Liver (tissue), 9 donors: Measurements from ENCODE around the gene MBNL2. TPM values are rescaled to one million over a fixed set of nuclear protein-coding genes. Genes with fewer than 3 reads are reported as not detected.

ENCODE experiments used
- DNase-seq: peaks from one replicate; pipeline ENCODE4 v3.0.0-alpha.2; 2017; ENCODE audit warnings: low spot score
- H3K27ac ChIP-seq, 2 donors: one replicate each; pipeline ENCODE4 v1.7.0; 2013; ENCODE audit warnings: inconsistent platforms in 2 of 2, low read length in 2 of 2, control low read depth in 1 of 2, low read depth in 1 of 2, mild to moderate bottlenecking in 1 of 2
- H3K27me3 ChIP-seq, 4 donors: one replicate each; pipeline versions ENCODE4 v1.6.1 to v1.7.0; 2013; ENCODE audit warnings: low read length in 3 of 4, inconsistent platforms in 1 of 4, mild to moderate bottlenecking in 1 of 4, moderate library complexity in 1 of 4; ENCODE audit not compliant: control insufficient read depth in 4 of 4, insufficient read depth in 4 of 4
- H3K36me3 ChIP-seq, 4 donors: one replicate each; pipeline versions ENCODE4 v1.6.1 to v1.7.0; 2013; ENCODE audit warnings: low read length in 3 of 4, mild to moderate bottlenecking in 3 of 4, low read depth in 1 of 4, moderate library complexity in 1 of 4; ENCODE audit not compliant: control insufficient read depth in 4 of 4, insufficient read depth in 3 of 4
- H3K4me1 ChIP-seq, 4 donors: one replicate each; pipeline versions ENCODE4 v1.6.1 to v1.7.0; 2013; ENCODE audit warnings: low read length in 3 of 4, mild to moderate bottlenecking in 3 of 4, moderate library complexity in 1 of 4; ENCODE audit not compliant: control insufficient read depth in 4 of 4, insufficient read depth in 4 of 4
- H3K4me3 ChIP-seq, 3 donors: one replicate each; pipeline versions ENCODE4 v1.6.1 to v1.7.0; 2013; ENCODE audit warnings: low read length in 3 of 3, control low read depth in 1 of 3, low read depth in 1 of 3, mild to moderate bottlenecking in 1 of 3
- H3K9ac ChIP-seq, 2 donors: one replicate each; pipeline ENCODE4 v1.7.0; 2013; ENCODE audit warnings: low read length in 2 of 2, mild to moderate bottlenecking in 2 of 2, moderate library complexity in 2 of 2, control low read depth in 1 of 2, low read depth in 1 of 2
- H3K9me3 ChIP-seq, 4 donors: one replicate each; pipeline versions ENCODE4 v1.6.1 to v1.7.0; 2013; ENCODE audit warnings: low read length in 3 of 4; ENCODE audit not compliant: control insufficient read depth in 4 of 4
- FOXA1 ChIP-seq: IDR thresholded peaks from 2 replicates; pipeline ENCODE4 v1.6.1; 2016; ENCODE audit warnings: antibody characterized with exemption
- FOXA2 ChIP-seq: IDR thresholded peaks from 2 replicates; pipeline ENCODE4 v1.6.1; 2016; ENCODE audit warnings: antibody characterized with exemption
- GABPA ChIP-seq, 2 donors: IDR thresholded peaks in 1 of 2; conservative IDR thresholded peaks in 1 of 2; 2 replicates each; pipeline ENCODE4 v1.6.1; 2016; ENCODE audit warnings: antibody characterized with exemption in 2 of 2, mild to moderate bottlenecking in 1 of 2, moderate library complexity in 1 of 2
- HNF4A ChIP-seq, 2 donors: conservative IDR thresholded peaks; 2 replicates each; pipeline ENCODE4 v1.6.1; 2016; ENCODE audit warnings: antibody characterized with exemption in 2 of 2, mild to moderate bottlenecking in 2 of 2
- HNF4G ChIP-seq: IDR thresholded peaks from 2 replicates; pipeline ENCODE4 v1.6.1; 2016; ENCODE audit warnings: antibody characterized with exemption
- JUND ChIP-seq, 2 donors: IDR thresholded peaks; 2 replicates each; pipeline ENCODE4 v1.6.1; 2016; ENCODE audit warnings: antibody characterized with exemption in 2 of 2
- NR2F2 ChIP-seq: IDR thresholded peaks from 2 replicates; pipeline ENCODE4 v1.6.1; 2016; ENCODE audit warnings: antibody characterized with exemption
- RAD21 ChIP-seq, 2 donors: IDR thresholded peaks; 2 replicates each; pipeline ENCODE4 v1.6.1; 2016; ENCODE audit warnings: antibody characterized with exemption in 2 of 2, mild to moderate bottlenecking in 2 of 2
- RXRA ChIP-seq, 2 donors: IDR thresholded peaks; 2 replicates each; pipeline ENCODE4 v1.6.1; 2017 to 2018; ENCODE audit warnings: antibody characterized with exemption in 2 of 2, mild to moderate bottlenecking in 1 of 2
- YY1 ChIP-seq: IDR thresholded peaks from 2 replicates; pipeline ENCODE4 v1.6.1; 2016; ENCODE audit warnings: antibody characterized with exemption, mild to moderate bottlenecking
- WGBS: extraction: QIAGEN DNeasy Blood & Tissue Kit; methylation state at CpG from one replicate; pipeline ENCODE4 v1.1.7; 2013; 5-methylcytosine and 5-hydroxymethylcytosine counted together
- polyA plus RNA-seq, 2 donors: library from polyadenylated mRNA; stranded (reverse) in 1 of 2; unstranded in 1 of 2; fragments of 200-250 nt in 1 of 2; fragments of >200 nt in 1 of 2; fragmentation: Nextera tagmentation in 1 of 2; extraction: Ambion mirVana in 1 of 2; gene quantifications; one replicate each; pipeline versions ENCODE4 v1.2.1 to v1.2.3, GENCODE V29; 2013 to 2015
- total RNA-seq, 2 donors: library from RNA; depleted of rRNA; stranded (reverse); fragments of >200 nt; gene quantifications; one replicate each; pipeline ENCODE4 v1.2.3, GENCODE V29; 2014
- TF ChIP-seq, protein P1 (sequence below): fragments of 150-350 bp; IDR thresholded peaks from 2 replicates; pipeline ENCODE4 v1.5.1; 2017; ENCODE audit warnings: improper control_type of control experiment, low read depth, low read length; ENCODE audit not compliant: missing input control
- TF ChIP-seq, protein P2 (sequence below): IDR thresholded peaks from 2 replicates; pipeline ENCODE4 v1.6.1; 2016; ENCODE audit warnings: antibody characterized with exemption
- TF ChIP-seq, protein P3 (sequence below): IDR thresholded peaks from 2 replicates; pipeline ENCODE4 v1.6.1; 2016; ENCODE audit warnings: antibody characterized with exemption
- TF ChIP-seq, protein P4 (sequence below): IDR thresholded peaks from 2 replicates; pipeline ENCODE4 v1.6.1; 2016; ENCODE audit warnings: antibody characterized with exemption
- TF ChIP-seq, protein P5 (sequence below): IDR thresholded peaks from 2 replicates; pipeline ENCODE4 v1.6.1; 2016; ENCODE audit warnings: antibody characterized with exemption, mild to moderate bottlenecking
- donor health status: healthy.
- donor health status: healthy.
- donor health status: healthy.
- donor health status: healthy.
- donor health status: healthy.

The MBNL2 gene
- total and polyA plus RNA-seq, 4 donors = 16.0 to 49.6 (median 36.8) TPM

DNA sequence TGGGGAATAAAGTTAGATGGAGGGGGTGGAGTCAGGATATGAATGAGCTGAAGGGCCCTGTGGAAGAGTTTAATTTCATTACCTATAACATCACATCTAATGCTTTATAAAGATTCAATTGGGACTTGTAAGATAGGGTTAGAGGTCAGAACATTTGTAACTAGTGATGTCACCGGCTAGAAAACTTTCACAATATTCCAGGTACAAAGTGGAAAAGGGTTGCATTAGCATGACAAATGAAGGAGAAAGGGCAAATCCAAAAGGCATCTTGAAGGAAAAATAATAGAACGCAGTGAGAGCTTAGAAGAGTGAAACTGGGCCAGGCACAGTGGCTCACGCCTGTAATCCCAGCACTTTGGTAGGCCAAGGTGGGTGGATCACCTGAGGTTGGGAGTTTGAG is 7.6 kb downstream of the MBNL2 start:
- TF ChIP-seq HNF4A (conservative IDR thresholded peaks at IDR 0.05) = peak; percentile 72 to 85
- TF ChIP-seq, protein P1, sequence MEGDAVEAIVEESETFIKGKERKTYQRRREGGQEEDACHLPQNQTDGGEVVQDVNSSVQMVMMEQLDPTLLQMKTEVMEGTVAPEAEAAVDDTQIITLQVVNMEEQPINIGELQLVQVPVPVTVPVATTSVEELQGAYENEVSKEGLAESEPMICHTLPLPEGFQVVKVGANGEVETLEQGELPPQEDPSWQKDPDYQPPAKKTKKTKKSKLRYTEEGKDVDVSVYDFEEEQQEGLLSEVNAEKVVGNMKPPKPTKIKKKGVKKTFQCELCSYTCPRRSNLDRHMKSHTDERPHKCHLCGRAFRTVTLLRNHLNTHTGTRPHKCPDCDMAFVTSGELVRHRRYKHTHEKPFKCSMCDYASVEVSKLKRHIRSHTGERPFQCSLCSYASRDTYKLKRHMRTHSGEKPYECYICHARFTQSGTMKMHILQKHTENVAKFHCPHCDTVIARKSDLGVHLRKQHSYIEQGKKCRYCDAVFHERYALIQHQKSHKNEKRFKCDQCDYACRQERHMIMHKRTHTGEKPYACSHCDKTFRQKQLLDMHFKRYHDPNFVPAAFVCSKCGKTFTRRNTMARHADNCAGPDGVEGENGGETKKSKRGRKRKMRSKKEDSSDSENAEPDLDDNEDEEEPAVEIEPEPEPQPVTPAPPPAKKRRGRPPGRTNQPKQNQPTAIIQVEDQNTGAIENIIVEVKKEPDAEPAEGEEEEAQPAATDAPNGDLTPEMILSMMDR = no peak
- TF ChIP-seq, protein P2, sequence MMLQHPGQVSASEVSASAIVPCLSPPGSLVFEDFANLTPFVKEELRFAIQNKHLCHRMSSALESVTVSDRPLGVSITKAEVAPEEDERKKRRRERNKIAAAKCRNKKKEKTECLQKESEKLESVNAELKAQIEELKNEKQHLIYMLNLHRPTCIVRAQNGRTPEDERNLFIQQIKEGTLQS = peak; percentile 59
- no peak for TF ChIP-seq FOXA1
- peak; percentile 40 for TF ChIP-seq NR2F2
- TF ChIP-seq, protein P3, sequence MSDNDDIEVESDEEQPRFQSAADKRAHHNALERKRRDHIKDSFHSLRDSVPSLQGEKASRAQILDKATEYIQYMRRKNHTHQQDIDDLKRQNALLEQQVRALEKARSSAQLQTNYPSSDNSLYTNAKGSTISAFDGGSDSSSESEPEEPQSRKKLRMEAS = peak; percentile 32
- peak; percentile 3 for TF ChIP-seq HNF4G
- TF ChIP-seq YY1 = peak; percentile 32
- no peak for TF ChIP-seq FOXA2
- no peak for TF ChIP-seq RAD21 (IDR thresholded peaks at IDR 0.05)
- TF ChIP-seq, protein P4, sequence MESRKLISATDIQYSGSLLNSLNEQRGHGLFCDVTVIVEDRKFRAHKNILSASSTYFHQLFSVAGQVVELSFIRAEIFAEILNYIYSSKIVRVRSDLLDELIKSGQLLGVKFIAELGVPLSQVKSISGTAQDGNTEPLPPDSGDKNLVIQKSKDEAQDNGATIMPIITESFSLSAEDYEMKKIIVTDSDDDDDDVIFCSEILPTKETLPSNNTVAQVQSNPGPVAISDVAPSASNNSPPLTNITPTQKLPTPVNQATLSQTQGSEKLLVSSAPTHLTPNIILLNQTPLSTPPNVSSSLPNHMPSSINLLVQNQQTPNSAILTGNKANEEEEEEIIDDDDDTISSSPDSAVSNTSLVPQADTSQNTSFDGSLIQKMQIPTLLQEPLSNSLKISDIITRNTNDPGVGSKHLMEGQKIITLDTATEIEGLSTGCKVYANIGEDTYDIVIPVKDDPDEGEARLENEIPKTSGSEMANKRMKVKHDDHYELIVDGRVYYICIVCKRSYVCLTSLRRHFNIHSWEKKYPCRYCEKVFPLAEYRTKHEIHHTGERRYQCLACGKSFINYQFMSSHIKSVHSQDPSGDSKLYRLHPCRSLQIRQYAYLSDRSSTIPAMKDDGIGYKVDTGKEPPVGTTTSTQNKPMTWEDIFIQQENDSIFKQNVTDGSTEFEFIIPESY = no peak
- TF ChIP-seq GABPA (IDR thresholded peaks at IDR 0.05 in 1 of 2, conservative IDR thresholded peaks at IDR 0.05 in 1 of 2) = no peak
- peak; percentile 17 to 66 for TF ChIP-seq RXRA (IDR thresholded peaks at IDR 0.05)
- peak; percentile 76 to 93 for TF ChIP-seq JUND (IDR thresholded peaks at IDR 0.05)
- TF ChIP-seq, protein P5, sequence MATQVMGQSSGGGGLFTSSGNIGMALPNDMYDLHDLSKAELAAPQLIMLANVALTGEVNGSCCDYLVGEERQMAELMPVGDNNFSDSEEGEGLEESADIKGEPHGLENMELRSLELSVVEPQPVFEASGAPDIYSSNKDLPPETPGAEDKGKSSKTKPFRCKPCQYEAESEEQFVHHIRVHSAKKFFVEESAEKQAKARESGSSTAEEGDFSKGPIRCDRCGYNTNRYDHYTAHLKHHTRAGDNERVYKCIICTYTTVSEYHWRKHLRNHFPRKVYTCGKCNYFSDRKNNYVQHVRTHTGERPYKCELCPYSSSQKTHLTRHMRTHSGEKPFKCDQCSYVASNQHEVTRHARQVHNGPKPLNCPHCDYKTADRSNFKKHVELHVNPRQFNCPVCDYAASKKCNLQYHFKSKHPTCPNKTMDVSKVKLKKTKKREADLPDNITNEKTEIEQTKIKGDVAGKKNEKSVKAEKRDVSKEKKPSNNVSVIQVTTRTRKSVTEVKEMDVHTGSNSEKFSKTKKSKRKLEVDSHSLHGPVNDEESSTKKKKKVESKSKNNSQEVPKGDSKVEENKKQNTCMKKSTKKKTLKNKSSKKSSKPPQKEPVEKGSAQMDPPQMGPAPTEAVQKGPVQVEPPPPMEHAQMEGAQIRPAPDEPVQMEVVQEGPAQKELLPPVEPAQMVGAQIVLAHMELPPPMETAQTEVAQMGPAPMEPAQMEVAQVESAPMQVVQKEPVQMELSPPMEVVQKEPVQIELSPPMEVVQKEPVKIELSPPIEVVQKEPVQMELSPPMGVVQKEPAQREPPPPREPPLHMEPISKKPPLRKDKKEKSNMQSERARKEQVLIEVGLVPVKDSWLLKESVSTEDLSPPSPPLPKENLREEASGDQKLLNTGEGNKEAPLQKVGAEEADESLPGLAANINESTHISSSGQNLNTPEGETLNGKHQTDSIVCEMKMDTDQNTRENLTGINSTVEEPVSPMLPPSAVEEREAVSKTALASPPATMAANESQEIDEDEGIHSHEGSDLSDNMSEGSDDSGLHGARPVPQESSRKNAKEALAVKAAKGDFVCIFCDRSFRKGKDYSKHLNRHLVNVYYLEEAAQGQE = no peak
- H3K27me3 ChIP-seq = no peaks in the 10 kb centered on the region
- peak overlapping the region; percentile 43 to 46 for H3K27ac ChIP-seq
- no peaks in the 10 kb centered on the region for H3K9me3 ChIP-seq
- WGBS = 63% methylated on average over 3 of the region's 3 CpGs
- no peak overlapping the region for H3K9ac ChIP-seq
- H3K36me3 ChIP-seq = peaks cover 4 to 8% (median 6%) of the 10 kb centered on the region in 4 donors
- peaks cover 23 to 67% (median 59%) of the 10 kb centered on the region in 4 donors for H3K4me1 ChIP-seq
- no peak for DNase-seq
- H3K4me3 ChIP-seq = no peak overlapping the region
